ENCODE data around the gene NRP1.

The NRP1 gene

GRCh38 chr10:33235251-33235884, 99.1 kb downstream of the NRP1 start:
- no peak for DNase-seq (ENCODE audit: low read depth)
- H3K4me3 ChIP-seq (ENCODE audit: low read length), result no peak overlapping the region
- TF ChIP-seq CTCF (conservative IDR thresholded peaks at IDR 0.05; ENCODE audit: low read length), result no peak

GRCh38 chr10:33234831-33235237, 99.6 kb downstream of the NRP1 start:
- no peak overlapping the region for H3K4me3 ChIP-seq (ENCODE audit: low read length)
- DNase-seq (ENCODE audit: low read depth), result peak; percentile 70
- no peak for TF ChIP-seq CTCF (conservative IDR thresholded peaks at IDR 0.05; ENCODE audit: low read length)

- DNase-seq (ENCODE audit: low read depth), result no peak
- H3K4me3 ChIP-seq (ENCODE audit: low read length), result no peak overlapping the region
Measured at GRCh38 chr10:33233635-33234034, 100.8 kb downstream of the NRP1 start.

GRCh38 chr10:33233221-33233620, 101.2 kb downstream of the NRP1 start:
- H3K4me3 ChIP-seq (ENCODE audit: low read length), result no peak overlapping the region
- TF ChIP-seq CTCF (conservative IDR thresholded peaks at IDR 0.05; ENCODE audit: low read length), result no peak
- no peak for DNase-seq (ENCODE audit: low read depth)

More at GRCh38 chr10:33233635-33234034, 100.8 kb downstream of the NRP1 start:
- no peak for TF ChIP-seq CTCF (conservative IDR thresholded peaks at IDR 0.05; ENCODE audit: low read length)

GRCh38 chr10:33231621-33232350, 102.7 kb downstream of the NRP1 start:
- no peak for DNase-seq (ENCODE audit: low read depth)
- TF ChIP-seq CTCF (conservative IDR thresholded peaks at IDR 0.05; ENCODE audit: low read length), result no peak
- no peak overlapping the region for H3K4me3 ChIP-seq (ENCODE audit: low read length)

GRCh38 chr10:33229949-33230267, 104.6 kb downstream of the NRP1 start:
- no peak overlapping the region for H3K4me3 ChIP-seq (ENCODE audit: low read length)
- DNase-seq (ENCODE audit: low read depth), result no peak
- TF ChIP-seq CTCF (conservative IDR thresholded peaks at IDR 0.05; ENCODE audit: low read length), result no peak
